Osteocyte (in vitro differentiated cells): ENCODE data around the gene MISP. TPM values are rescaled to one million over a fixed set of nuclear protein-coding genes. Genes with fewer than 3 reads are reported as not detected.

Experiments used
- DNase-seq: peaks from one replicate; pipeline ENCODE4 v3.0.0; 2021; ENCODE audit warnings: mixed read lengths; ENCODE audit not compliant: unreplicated experiment; ENCODE audit errors: extremely low spot score
- H3K27ac Mint-ChIP-seq: one replicate; pipeline ENCODE4 v1.8.0; 2021; ENCODE audit warnings: mild to moderate bottlenecking, mixed read lengths; ENCODE audit not compliant: unreplicated experiment
- H3K27me3 Mint-ChIP-seq: one replicate; pipeline ENCODE4 v1.8.0; 2021; ENCODE audit warnings: mixed read lengths; ENCODE audit not compliant: unreplicated experiment
- H3K36me3 Mint-ChIP-seq: one replicate; pipeline ENCODE4 v1.8.0; 2021; ENCODE audit warnings: mixed read lengths; ENCODE audit not compliant: unreplicated experiment
- H3K4me1 Mint-ChIP-seq: one replicate; pipeline ENCODE4 v1.8.0; 2021; ENCODE audit warnings: mixed read lengths; ENCODE audit not compliant: unreplicated experiment
- H3K4me3 Mint-ChIP-seq: one replicate; pipeline ENCODE4 v1.8.0; 2021; ENCODE audit warnings: mild to moderate bottlenecking, moderate library complexity, mixed read lengths; ENCODE audit not compliant: unreplicated experiment
- H3K9me3 Mint-ChIP-seq: one replicate; pipeline ENCODE4 v1.8.0; 2021; ENCODE audit warnings: mixed read lengths; ENCODE audit not compliant: unreplicated experiment
- CTCF ChIP-seq: fragments of 200-600 bp; sonication (generic); IDR thresholded peaks from 2 replicates; pipeline ENCODE4 v1.5.0; 2021; ENCODE audit warnings: antibody characterized with exemption, mild to moderate bottlenecking, moderate library complexity
- total RNA-seq: library from RNA; stranded (reverse); gene quantifications from 2 replicates; pipeline ENCODE4 v1.2.1, GENCODE V29; 2021

The MISP gene
- total RNA-seq, 1 donor from 2014 or later, result 1.3 TPM

DNA sequence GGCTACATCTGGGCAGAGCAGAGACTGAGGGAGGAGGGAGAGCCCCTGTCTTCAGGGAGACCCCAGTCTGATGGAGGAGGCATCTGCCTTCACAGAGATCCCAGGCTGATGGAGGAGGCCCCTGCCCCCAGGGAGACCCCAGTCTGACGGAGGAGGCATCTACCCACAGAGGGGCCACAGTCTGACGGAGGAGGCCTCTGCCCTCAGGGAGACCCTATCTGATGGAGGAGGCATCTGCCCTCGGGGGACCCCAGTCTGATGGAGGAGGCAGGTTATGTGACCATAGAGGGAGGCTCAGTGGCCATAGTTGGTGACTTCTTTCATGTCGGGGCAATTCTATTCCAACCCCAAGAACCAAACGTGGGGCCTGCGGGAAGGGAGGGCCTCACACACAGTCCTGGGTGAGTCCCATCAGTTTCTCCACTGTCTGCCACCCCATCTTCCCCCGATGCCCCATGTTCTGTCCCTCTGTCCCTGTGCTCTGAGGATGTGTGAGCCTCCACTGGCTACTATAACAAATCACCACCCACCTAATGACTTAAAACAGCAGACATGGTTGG is 14.3 kb downstream of the MISP start:
- Mint-ChIP-seq H3K4me1 (peaks cover 24% of the 10 kb centered on the region), H3K4me3 (no peak overlapping the region), H3K9me3 (no peaks in the 10 kb centered on the region), H3K36me3 (peaks cover 1% of the 10 kb centered on the region), H3K27me3 (no peaks in the 10 kb centered on the region), H3K27ac (no peak overlapping the region)
- no peak for DNase-seq
- no peak for TF ChIP-seq CTCF

DNA sequence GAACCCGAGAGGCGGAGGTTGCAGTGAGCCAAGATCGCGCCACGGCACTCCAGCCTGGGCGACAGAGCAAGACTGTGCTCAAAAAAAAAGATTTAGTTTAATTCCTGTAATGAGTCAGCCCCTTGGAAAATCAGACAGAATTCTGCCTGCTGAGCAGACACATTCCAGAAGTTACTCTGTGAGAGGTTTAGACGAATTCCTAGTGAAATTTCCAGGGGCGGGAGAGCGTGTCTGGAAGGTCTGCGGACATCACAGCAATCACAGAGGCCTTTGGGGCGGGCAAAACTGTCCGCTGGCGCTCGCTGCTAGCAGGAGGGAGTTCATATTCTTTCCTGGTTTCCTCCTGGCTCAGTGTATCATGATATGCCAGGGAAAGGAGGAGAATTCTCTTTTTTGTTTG is 17.5 kb downstream of the MISP start:
- Mint-ChIP-seq H3K27ac (peak overlapping the region; percentile 93), H3K36me3 (no peaks in the 10 kb centered on the region), H3K27me3 (no peaks in the 10 kb centered on the region), H3K4me3 (peak overlapping the region; percentile 45), H3K9me3 (no peaks in the 10 kb centered on the region), H3K4me1 (peaks cover 33% of the 10 kb centered on the region)
- no peak for TF ChIP-seq CTCF
- DNase-seq, result peak; percentile 91

DNA sequence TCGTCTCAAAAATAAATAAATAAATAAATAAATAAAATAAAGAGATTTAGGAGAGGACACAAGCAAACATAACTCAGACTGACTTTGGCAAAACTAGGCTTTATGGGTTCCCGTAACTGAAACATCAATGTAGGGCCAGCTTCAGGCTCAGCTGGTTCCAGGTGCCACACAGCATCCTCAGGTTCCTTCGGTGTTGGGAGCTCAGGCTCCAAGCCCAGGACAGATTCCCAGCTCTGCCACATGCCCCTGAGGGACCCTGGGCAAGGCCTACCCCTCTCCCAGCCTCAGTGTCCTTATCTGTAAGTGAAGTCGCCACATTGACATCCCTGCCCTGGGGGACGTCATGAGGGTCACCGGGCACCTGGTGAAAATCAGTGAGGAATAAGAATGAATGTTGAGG is 18.7 kb downstream of the MISP start:
- H3K4me1 Mint-ChIP-seq, result peaks cover 34% of the 10 kb centered on the region
- H3K27me3 Mint-ChIP-seq, result no peaks in the 10 kb centered on the region
- no peak for TF ChIP-seq CTCF
- no peak overlapping the region for H3K27ac Mint-ChIP-seq
- no peaks in the 10 kb centered on the region for H3K36me3 Mint-ChIP-seq
- H3K4me3 Mint-ChIP-seq, result no peak overlapping the region
- no peaks in the 10 kb centered on the region for H3K9me3 Mint-ChIP-seq
- no peak for DNase-seq

GRCh38 chr19:771332-771785 is 20.4 kb downstream of the MISP start:
- Mint-ChIP-seq H3K36me3 (no peaks in the 10 kb centered on the region), H3K4me3 (no peak overlapping the region), H3K4me1 (peaks cover 34% of the 10 kb centered on the region), H3K9me3 (no peaks in the 10 kb centered on the region), H3K27ac (no peak overlapping the region), H3K27me3 (no peaks in the 10 kb centered on the region)
- TF ChIP-seq CTCF, result peak; percentile 67
- no peak for DNase-seq

GRCh38 chr19:772063-772462 is 21.2 kb downstream of the MISP start:
- Mint-ChIP-seq H3K9me3 (no peaks in the 10 kb centered on the region), H3K36me3 (no peaks in the 10 kb centered on the region), H3K4me3 (no peak overlapping the region), H3K27me3 (no peaks in the 10 kb centered on the region), H3K4me1 (peaks cover 38% of the 10 kb centered on the region), H3K27ac (no peak overlapping the region)
- DNase-seq, result no peak
- TF ChIP-seq CTCF, result no peak
